Activated naive CD4-positive, alpha-beta T cell treated with anti-CD3 and anti-CD28 coated beads, Interleukin-2, amount 50 U/mL, for 16 hours (primary cell): ENCODE results near the gene PRSS56.

Source experiments
- DNase-seq: peaks from one replicate; pipeline ENCODE4 v3.0.0-alpha.2; 2020

Gene PRSS56

GRCh38 chr2:232486558-232487384 lies 33.4 kb upstream of the PRSS56 start:
- DNase-seq, result peak; percentile 9

DNA sequence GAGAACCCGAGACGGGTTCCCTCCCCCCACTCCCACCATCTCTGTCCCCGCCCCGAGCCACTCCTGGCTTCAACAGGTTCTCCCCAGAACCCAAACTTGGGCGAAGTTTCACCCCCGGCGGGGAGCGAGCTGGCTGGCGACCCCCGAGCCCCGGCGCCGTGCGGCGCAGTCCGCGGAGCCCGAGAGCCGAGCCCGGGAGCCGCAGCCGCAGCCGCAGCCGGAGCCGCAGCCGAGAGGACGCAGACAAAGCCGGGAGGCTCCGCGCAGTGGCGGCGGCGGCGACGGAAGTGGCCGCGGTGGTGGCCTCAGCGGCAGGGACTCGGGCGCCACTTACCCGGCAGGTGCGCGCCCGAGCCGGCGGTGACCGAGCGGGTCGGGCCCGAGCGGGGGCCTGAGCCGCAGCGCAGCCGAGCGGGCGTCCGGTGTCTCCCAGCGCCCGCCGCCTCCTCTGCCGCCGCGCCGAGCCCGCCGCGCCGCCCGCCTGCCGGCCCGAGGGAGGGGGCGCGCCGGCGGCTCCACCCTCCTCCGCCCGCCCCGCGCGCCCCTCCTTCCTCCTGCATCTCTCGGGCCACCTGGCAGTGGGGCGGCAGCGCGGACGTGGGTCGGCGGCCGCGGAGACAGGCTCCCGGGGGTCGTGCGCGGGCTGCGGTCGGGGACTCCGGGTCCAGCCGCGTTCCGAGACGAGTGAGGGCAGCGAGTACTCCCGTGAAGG lies 32.6 kb upstream of the PRSS56 start, which contains the start of gene ECEL1:
ECEL1 (minus strand) TSS at position 450 of the 712 bp plus-strand sequence. CDS start 1,181 bp downstream, outside the sequence.
- peak; percentile 10 for DNase-seq

DNA sequence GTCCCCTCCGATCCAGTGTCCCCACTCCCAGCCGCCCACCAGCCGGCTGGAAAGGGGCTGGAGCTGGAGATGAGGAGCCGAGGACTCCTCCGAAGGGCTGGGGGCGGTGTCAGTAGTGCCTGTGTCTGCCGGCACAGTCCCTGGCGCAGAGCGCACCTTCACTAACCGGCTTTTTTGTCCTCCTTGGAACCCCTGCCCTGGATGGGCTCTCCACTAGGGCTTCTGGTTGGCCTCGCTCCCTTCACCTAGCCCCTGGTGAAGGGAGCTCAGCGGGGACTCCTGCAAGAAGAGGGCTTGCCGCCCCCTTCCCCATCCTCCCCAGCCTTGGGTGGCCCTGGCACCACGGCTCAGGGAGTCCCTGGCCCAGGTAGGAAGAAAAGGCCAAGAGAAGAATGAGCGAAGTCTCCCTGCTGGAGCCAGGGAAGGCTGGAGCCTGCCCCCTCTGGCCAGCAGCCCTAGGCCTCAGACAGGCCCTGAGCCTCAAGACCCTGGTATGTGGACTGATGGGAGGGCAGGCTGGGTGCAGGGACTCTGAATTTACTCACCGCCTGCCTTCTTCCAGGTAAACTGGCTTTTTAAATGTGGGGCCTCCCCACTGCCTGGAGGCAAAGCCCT lies 32.0 kb upstream of the PRSS56 start:
- peak; percentile 10 for DNase-seq

- DNase-seq, result no peak
These were observed 31.4 kb upstream of the PRSS56 start for GRCh38 chr2:232488721-232489300.

DNA sequence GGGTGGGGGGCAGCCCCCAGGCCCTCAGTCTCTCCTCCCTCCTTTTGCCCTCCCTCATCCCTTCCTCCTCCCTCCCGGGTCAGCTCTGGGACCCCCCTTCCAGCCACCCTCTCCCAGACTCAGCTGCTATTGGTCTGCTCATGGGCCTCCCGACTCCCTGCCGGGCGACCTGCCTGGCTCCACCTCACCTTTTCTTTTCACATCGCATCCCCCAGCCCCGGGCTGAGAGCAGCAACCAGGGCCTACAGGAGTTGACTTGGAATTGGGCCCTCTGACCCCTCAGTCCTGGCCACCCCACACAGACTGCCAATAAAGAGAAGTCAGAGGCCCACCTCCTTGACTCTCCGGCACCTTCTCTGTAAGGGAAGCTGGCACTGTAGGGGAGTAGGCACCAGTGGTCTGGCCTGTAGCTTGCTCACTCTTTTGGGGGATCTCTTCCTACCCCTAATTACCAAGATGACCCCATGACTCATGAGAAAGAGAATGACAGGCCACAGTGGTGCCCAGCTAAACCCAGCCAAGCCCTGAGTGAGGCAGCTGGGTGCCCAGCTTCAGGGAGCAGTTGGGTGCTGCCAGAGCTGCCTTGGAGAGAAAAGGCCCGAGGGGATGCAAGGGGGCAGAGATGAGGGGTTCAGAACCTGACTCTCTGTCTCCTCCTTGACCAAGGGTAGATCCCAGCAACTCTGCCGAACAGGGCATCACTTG lies 30.5 kb upstream of the PRSS56 start:
- DNase-seq, result peak; percentile 5

DNA sequence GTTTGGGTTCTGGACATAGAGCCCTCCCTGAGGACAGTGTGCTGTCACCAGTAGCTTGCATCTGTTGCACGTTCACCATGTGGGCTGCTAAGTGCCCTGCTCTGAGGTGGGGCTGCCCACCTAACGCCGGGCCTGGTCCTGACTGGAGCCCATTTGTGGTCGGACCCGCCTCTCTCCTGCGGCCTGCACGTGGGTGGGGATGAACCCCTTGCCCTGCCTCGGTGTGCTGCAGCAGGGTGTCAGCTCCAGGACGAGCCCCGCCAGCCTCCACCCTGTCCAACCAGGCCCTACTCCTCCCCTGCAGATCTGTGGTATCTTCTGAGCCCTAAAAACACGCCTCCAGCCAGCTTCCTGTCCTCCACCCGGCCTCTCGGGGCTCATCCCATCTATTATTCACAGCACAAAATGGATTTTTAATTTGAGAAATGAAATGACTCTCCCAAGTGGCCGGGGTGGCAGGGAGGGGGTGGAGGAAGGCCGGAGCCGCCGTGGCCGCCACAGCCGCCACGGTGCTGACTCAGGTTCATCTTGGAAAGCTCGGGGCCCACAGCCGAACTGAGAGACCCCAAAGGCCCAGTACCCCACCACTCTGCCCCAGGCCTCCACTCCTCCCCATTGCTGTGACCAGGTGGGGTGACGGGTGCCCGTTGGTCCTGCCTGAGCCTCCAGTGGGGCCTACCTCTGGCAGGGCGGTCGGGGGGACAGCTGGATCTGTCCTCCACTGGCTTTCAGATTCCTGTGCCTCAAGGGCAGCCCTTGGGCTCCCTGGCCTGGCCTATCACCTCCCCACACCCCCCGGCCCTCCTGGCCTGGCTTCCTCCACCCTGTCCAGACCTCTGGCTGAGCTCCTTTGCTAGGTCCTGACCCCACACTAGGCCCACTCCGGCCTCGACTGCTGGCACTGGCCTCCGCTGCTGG lies 29.7 kb upstream of the PRSS56 start:
- DNase-seq, result peak; percentile 10

DNA sequence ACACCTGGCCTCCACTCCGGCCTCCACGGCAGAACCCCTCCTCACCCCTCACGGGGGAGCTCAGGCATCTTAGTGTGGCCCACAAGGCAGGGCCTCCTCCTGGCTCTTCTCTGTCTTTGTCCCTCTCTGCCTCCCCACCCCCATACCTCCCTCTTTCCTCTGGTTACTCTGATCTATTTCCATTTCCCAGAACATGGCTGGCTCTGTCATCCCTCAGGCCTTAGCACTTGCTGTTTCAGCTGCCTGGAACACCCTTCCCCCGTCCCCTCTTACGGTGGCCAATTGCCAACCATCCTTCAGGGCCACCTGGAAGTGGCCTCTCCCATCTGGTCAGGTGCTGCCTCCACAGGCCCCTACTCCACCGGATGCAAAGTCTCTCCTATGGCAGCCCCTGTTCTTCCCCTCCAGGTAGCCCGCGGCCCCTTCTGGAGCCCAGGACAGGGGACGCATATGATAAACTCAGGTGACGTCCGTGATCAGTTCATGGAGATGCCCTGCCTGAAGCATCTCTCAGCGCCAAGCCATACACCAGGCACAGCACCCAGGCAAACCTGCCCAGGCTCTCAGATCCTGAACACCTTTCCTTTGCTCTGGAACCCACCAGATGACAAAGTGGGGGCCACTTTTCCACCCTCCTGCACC lies 28.9 kb upstream of the PRSS56 start:
- DNase-seq, result no peak

DNA sequence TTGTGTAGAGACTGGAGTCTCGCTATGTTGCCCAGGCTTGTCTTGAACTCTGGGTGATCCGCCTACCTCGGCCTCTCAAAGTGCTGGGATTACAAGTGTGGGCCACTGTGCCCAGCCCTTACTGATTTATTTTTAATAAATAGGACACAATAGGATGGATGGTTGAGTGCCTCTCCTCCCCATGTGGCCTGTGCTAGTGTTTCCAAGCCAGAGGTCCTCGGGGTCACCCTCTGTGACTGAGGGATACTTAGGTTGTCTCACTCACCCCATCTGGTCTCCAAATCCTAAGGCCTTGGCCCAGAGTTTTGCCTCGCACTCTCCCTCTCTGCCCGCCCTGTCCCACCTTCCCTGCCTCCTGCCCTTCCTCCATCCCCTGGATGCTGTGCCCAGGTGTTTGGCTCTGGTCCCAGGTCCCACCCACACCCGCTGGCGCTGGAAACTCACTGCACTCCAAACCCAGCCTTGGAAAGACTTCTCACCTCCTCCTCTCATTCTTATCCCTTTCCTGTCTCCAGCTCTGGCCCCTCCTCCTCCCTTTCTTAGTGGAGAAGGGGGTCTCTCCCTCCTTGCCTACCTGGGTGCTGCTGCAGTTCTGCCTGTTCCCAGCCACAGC lies 27.8 kb upstream of the PRSS56 start:
- DNase-seq, result peak; percentile 1

DNA sequence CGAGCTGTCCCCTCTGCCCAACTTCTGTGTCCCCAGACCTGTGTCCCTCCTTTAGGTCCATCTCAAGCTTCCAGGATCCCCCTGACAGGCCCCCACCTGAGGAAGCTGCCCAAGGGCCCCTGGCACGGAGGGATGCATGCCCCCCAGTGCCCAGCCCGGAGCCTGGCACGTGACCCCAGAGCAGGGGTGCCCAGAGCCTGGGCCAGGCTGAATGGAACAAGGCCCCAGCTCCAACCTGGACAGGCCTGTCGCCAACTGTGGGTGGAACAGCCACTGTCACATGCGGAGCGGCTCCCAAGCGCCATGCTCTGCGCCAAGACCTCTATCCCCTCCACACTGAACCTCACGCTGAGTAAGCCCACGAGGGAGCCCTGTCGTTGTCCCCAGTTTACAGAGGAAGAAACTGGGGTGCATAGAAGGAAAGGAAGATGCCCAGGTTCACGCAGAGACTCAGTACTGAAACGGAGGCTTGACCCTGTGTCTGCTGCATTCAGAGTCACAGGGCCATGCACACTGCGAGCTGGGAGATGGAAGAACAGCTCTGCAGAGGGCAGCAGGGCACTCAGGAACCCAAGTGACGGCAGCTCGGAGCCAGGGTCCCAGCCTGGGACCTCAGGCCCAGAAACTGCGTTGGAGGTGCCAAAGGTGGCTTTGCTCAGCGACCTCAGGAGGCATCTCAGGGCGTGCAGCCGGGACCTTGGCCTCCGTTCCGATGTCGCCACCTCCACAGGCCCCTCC lies 27.1 kb upstream of the PRSS56 start:
- peak; percentile 1 for DNase-seq

- DNase-seq, result no peak
These were observed 26.3 kb upstream of the PRSS56 start for GRCh38 chr2:232493701-232494474.

DNA sequence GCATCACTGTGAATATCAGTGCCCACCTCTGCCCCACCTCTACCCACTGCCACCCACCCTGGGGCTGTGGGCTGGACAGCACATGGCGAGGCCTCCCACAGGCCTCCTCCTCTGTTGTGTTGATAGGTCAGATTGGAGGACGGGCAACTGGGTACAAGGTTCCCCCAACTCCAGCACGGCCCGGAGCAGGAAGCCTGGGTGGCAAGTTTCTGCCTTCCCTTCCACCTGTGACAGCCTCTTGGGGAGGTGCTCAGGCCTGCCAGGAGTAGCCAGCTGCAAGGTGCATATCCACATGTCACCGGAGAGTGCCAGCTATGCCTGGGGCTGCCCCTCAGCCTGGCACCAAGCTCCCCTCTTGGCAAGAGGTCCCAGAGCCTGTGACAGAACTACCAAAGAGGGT lies 25.6 kb upstream of the PRSS56 start:
- no peak for DNase-seq

- DNase-seq, result no peak
These were observed 24.9 kb upstream of the PRSS56 start for GRCh38 chr2:232495292-232495691.

DNA sequence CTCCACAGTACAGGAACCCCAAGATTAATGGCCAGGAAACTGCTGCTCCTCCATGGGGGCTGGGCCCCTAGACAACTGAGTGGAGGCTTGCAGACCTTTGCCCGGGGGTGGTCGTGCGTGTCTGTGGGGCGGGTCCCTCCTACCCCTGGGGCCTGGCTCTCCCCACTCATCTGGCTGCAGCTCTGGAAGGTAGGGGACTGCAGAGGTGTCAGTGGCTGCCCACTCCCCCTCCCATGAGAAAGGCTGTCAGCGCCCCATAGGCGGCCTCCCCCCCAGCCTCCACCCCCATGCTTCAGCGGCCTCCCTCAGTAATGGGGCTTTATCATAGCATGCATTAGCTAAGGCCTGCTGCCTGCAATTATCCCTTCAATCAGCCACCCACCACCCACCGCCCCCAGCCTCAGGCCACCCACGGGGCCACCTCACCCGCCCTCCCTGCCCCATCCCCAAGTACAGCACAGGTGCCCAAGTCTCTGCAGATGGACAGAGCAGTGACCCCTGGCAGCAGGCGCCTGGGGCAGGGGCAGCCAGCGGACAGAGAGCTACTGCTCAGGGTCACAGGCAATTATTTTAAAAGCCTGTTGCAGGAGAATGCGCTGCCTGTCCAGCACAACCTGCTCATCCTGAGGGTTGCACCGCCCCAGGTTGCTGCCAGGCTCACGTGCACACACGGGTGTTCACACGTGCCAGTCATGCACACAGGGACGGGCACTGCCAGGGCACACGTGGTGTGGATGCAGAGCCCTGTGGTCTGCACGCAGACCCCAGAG lies 23.5 kb upstream of the PRSS56 start:
- no peak for DNase-seq

- DNase-seq, result no peak
These were observed 22.8 kb upstream of the PRSS56 start for GRCh38 chr2:232497348-232497747.

DNA sequence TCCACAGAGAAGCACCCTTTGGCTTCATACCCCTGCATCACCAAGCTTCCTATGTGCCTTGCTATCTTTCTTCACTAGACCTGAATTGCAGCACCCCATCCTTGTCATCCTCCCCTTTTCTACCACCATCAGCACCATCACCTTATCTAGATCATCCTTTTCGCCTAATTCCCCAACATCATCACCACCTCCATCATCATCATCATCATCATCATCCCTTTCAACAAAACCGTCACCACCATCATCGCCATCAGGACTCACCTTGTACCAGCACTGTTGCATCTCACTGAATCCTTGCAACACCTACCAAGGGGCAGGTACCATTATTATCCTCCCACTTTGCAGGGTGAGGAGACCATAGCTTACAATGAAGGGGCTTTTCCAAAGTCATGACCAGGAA lies 21.7 kb upstream of the PRSS56 start:
- no peak for DNase-seq

DNA sequence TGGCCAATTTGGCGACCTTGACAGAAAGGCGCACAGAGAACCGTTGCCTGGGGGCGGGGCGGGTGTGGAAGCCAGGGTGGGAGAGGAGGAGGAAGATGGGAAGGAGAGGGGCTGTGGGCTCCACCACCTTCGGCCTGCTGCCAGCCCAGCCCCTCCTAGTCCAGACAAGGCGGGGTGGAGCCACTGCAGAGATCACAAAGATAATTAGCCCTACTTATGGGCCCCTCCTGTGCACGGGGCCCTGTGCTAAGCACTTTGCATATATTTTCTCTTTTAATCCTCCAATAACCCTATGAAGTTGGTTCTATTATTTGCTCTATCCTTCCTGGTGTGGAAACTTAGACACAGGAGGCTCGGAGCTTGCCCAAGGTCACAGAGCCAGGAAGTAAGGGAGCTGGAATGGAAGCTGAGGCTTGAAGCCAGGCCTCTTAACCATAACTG lies 18.8 kb upstream of the PRSS56 start:
- DNase-seq, result no peak

DNA sequence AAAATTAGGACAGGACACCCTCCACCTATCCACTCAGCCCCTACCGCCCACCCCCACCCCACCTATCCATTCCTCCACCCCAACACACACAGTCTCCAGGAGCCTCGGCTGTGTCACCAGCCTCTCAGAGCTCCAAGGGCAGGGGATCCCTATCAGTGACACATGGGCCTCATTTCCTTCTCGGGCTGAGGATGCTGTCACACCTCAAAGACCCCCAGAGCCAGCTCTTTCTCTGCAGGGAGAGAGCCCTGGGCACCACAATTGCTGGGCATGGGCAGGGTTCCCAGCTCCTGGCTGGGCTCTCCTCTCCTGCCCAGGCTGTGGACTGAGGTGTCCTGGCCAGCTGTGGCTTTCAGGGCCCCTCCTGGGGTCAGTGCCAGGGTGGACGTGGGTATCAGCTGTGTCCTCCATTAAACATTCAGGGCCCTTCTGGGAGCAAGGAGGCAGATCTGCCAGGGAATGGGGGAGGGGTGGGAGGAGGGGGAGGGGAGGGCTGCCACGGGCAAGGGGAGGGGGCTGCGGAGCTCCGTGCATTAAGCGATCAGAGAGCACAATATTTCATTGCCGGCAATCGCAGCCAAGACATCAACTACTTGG lies 18.3 kb upstream of the PRSS56 start:
- no peak for DNase-seq

- no peak for DNase-seq
These were observed 17.7 kb upstream of the PRSS56 start for GRCh38 chr2:232502511-232502910.
